Measurements from ENCODE around the gene CNTN1. TPM values are rescaled to one million over a fixed set of nuclear protein-coding genes. Genes with fewer than 3 reads are reported as not detected.

Gene CNTN1
- total and polyA plus RNA-seq, 2 of the 8 experiments (the other 6 are each of a cell fraction or from before 2014, with no cell fraction given): 7.2 to 21.8 TPM

- 89% methylated on average over 3 of the region's 3 CpGs; no CpG with 5 or more reads in 1 of the 2 experiments for whole genome bisulfite sequencing, 2 experiments (ENCODE audit: extremely low coverage in 1 of 2, insufficient coverage in 1 of 2, insufficient read length in 1 of 2, insufficient replicate concordance in 2 of 2, low coverage in 1 of 2, low lambda C conversion rate in 2 of 2, missing lambda C conversion rate in 1 of 2)
- H2BK12ac ChIP-seq (ENCODE audit: low read depth, low read length): no peak overlapping the region
- no peak overlapping the region for H3K4me2 ChIP-seq (ENCODE audit: insufficient read depth in 1 of 2, low read depth in 2 of 2, low read length in 2 of 2)
- FAIRE-seq (no peak), DNase-seq (ENCODE audit: low read depth in 1 of 2, low spot score in 2 of 2) (no peak)
- CTCF ChIA-PET (ENCODE audit: partially characterized antibody): no interaction called here
- H4K5ac ChIP-seq (ENCODE audit: insufficient read length, low read depth, low read length): no peak overlapping the region
- TF ChIP-seq RFX5 (IDR thresholded peaks at IDR 0.05; ENCODE audit: borderline replicate concordance, low read depth, low read length): no peak
- no peak for TF ChIP-seq RNF2 (IDR thresholded peaks at IDR 0.05; ENCODE audit: borderline replicate concordance, low read depth, low read length, missing control alignments, poor library complexity, severe bottlenecking)
- no peaks in the 10 kb centered on the region for H3K79me1 ChIP-seq (ENCODE audit: low read depth, low read length)
- no peak overlapping the region for H4K8ac ChIP-seq (ENCODE audit: extremely low read depth, insufficient read depth, low read length)
- H3K9me3 ChIP-seq (ENCODE audit: insufficient read depth in 2 of 2, low read depth in 1 of 2, low read length in 1 of 2): peaks cover 5% of the 10 kb centered on the region in 2 experiments; a peak in 2 of 4 replicates
- H3K36me3 ChIP-seq (ENCODE audit: control insufficient read depth in 2 of 4, insufficient read depth in 4 of 4, low read length in 3 of 4): no peaks in the 10 kb centered on the region
- no peak overlapping the region for H3K56ac ChIP-seq (replicated peaks; ENCODE audit: insufficient read length, low read depth, low read length)
- H3K27me3 ChIP-seq (replicated peaks in 1 of 4; ENCODE audit: control insufficient read depth in 3 of 4, extremely low read depth in 1 of 4, insufficient read depth in 3 of 4, low read length in 3 of 4): no peaks in the 10 kb centered on the region
- H2BK20ac ChIP-seq (ENCODE audit: low read length): no peak overlapping the region
- H3K4me3 ChIP-seq (ENCODE audit: extremely low read depth in 1 of 4, insufficient read depth in 2 of 4, low read depth in 3 of 4, low read length in 4 of 4): no peak overlapping the region
- H3K23me2 ChIP-seq (ENCODE audit: low read depth, low read length): no peaks in the 10 kb centered on the region
- POLR2A ChIA-PET (ENCODE audit: partially characterized antibody): no interaction called here
- H4K91ac ChIP-seq (replicated peaks; ENCODE audit: insufficient read length, low read length): no peak overlapping the region
- H3K14ac ChIP-seq (ENCODE audit: insufficient read length): no peak overlapping the region
- no peak overlapping the region for H2AFZ ChIP-seq (ENCODE audit: low read length)
- no peak overlapping the region for H2BK5ac ChIP-seq (ENCODE audit: low read depth, low read length)
- no peaks in the 10 kb centered on the region for H4K20me1 ChIP-seq (replicated peaks in 1 of 2; ENCODE audit: control insufficient read depth in 1 of 2, insufficient read depth in 2 of 2, low read length in 2 of 2)
- no peak overlapping the region for H2BK120ac ChIP-seq (replicated peaks; ENCODE audit: low read depth, low read length)
- no peaks in the 10 kb centered on the region for H3K79me2 ChIP-seq (ENCODE audit: control insufficient read depth in 1 of 2, insufficient read depth in 2 of 2, low read length in 2 of 2)
- no peak overlapping the region for H3K23ac ChIP-seq (ENCODE audit: insufficient read length)
- no peak overlapping the region for H2AK5ac ChIP-seq (ENCODE audit: low read depth, low read length)
- no peaks in the 10 kb centered on the region for H3K4me1 ChIP-seq (replicated peaks in 1 of 4; ENCODE audit: control insufficient read depth in 3 of 4, insufficient read depth in 4 of 4, low read length in 3 of 4)
- H3K9ac ChIP-seq (replicated peaks in 1 of 4; ENCODE audit: extremely low read depth in 1 of 4, low read depth in 3 of 4, low read length in 3 of 4): no peak overlapping the region
- H3K27ac ChIP-seq (ENCODE audit: low read depth, low read length): no peak overlapping the region
- no peak overlapping the region for H2BK15ac ChIP-seq (ENCODE audit: low read length)
- H3K4ac ChIP-seq (replicated peaks; ENCODE audit: insufficient read length, low read depth, low read length): no peak overlapping the region
- no peak overlapping the region for H3K18ac ChIP-seq (ENCODE audit: extremely low read depth, low read length)
Observed at GRCh38 chr12:40843495-40843894, 151.3 kb downstream of the CNTN1 start.

Measured in H1 (cell line).